T follicular helper cell (primary cell): Measurements from ENCODE around the gene SMYD3.

Experiments
- DNase-seq: peaks from one replicate; pipeline ENCODE4 v3.0.0-alpha.2; 2020; ENCODE audit warnings: low read depth

Gene SMYD3

GRCh38 chr1:246213502-246213901 is 293.6 kb downstream of the SMYD3 start:
- DNase-seq = no peak

GRCh38 chr1:246213036-246213435 is 294.0 kb downstream of the SMYD3 start:
- no peak for DNase-seq

- no peak for DNase-seq
These were observed 295.1 kb downstream of the SMYD3 start for GRCh38 chr1:246212013-246212412.

- DNase-seq = no peak
These were observed 296.3 kb downstream of the SMYD3 start for GRCh38 chr1:246210756-246211155.

GRCh38 chr1:246208105-246208504 is 299.0 kb downstream of the SMYD3 start:
- no peak for DNase-seq

- DNase-seq = no peak
These were observed 303.9 kb downstream of the SMYD3 start for GRCh38 chr1:246203180-246203579.

- DNase-seq = no peak
These were observed 306.3 kb downstream of the SMYD3 start for GRCh38 chr1:246200738-246201137.

GRCh38 chr1:246200225-246200624 is 306.9 kb downstream of the SMYD3 start:
- no peak for DNase-seq

- no peak for DNase-seq
These were observed 307.9 kb downstream of the SMYD3 start for GRCh38 chr1:246199086-246199645.

- no peak for DNase-seq
These were observed 308.8 kb downstream of the SMYD3 start for GRCh38 chr1:246198115-246198816.

GRCh38 chr1:246197076-246197475 is 310.0 kb downstream of the SMYD3 start:
- no peak for DNase-seq

- DNase-seq = no peak
These were observed 311.8 kb downstream of the SMYD3 start for GRCh38 chr1:246195296-246195695.

GRCh38 chr1:246193537-246193936 is 313.5 kb downstream of the SMYD3 start:
- no peak for DNase-seq

GRCh38 chr1:246189126-246189525 is 318.0 kb downstream of the SMYD3 start:
- no peak for DNase-seq

- no peak for DNase-seq
These were observed 319.2 kb downstream of the SMYD3 start for GRCh38 chr1:246187834-246188372.

GRCh38 chr1:246184503-246184902 is 322.6 kb downstream of the SMYD3 start:
- DNase-seq = no peak

- DNase-seq = no peak
These were observed 324.8 kb downstream of the SMYD3 start for GRCh38 chr1:246182149-246182851.

- no peak for DNase-seq
These were observed 325.8 kb downstream of the SMYD3 start for GRCh38 chr1:246181241-246181640.

GRCh38 chr1:246179401-246179800 is 327.7 kb downstream of the SMYD3 start:
- DNase-seq = no peak

GRCh38 chr1:246178717-246179311 is 328.3 kb downstream of the SMYD3 start:
- DNase-seq = no peak

GRCh38 chr1:246176126-246177024 is 330.7 kb downstream of the SMYD3 start:
- DNase-seq = no peak
